ENCODE results near the gene STARD4.

GRCh38 chr5:111502956-111503355 is 9.4 kb downstream of the STARD4 start:
- no peak for TF ChIP-seq CTCF (conservative IDR thresholded peaks at IDR 0.05; ENCODE audit: low read length)
- no peak for TF ChIP-seq EZH2phosphoT487 (IDR thresholded peaks at IDR 0.05; ENCODE audit: borderline replicate concordance, low read depth, low read length)
